HG03442 (cell line): Measurements from ENCODE around the gene RPTOR.
"Not testable (repeated sequence)": the region's sequence is repeated elsewhere in the genome, so short reads cannot be mapped to it uniquely, and the experiment has no call there.

Experiments used
- ATAC-seq: cut with Tn5 transposase; IDR thresholded peaks from one replicate; pipeline ENCODE4 v1.9.1; 2021; ENCODE audit warnings: mild to moderate bottlenecking, moderate library complexity; ENCODE audit not compliant: unreplicated experiment

The RPTOR gene, protein sequence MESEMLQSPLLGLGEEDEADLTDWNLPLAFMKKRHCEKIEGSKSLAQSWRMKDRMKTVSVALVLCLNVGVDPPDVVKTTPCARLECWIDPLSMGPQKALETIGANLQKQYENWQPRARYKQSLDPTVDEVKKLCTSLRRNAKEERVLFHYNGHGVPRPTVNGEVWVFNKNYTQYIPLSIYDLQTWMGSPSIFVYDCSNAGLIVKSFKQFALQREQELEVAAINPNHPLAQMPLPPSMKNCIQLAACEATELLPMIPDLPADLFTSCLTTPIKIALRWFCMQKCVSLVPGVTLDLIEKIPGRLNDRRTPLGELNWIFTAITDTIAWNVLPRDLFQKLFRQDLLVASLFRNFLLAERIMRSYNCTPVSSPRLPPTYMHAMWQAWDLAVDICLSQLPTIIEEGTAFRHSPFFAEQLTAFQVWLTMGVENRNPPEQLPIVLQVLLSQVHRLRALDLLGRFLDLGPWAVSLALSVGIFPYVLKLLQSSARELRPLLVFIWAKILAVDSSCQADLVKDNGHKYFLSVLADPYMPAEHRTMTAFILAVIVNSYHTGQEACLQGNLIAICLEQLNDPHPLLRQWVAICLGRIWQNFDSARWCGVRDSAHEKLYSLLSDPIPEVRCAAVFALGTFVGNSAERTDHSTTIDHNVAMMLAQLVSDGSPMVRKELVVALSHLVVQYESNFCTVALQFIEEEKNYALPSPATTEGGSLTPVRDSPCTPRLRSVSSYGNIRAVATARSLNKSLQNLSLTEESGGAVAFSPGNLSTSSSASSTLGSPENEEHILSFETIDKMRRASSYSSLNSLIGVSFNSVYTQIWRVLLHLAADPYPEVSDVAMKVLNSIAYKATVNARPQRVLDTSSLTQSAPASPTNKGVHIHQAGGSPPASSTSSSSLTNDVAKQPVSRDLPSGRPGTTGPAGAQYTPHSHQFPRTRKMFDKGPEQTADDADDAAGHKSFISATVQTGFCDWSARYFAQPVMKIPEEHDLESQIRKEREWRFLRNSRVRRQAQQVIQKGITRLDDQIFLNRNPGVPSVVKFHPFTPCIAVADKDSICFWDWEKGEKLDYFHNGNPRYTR (N-terminal part only)

GRCh38 chr17:80544655-80545498, at the start of gene RPTOR:
Gene RPTOR (plus strand): TSS chr17:80544838. CDS start chr17:80545630, 792 bp downstream.
- peak; percentile 58 for ATAC-seq

GRCh38 chr17:80497726-80498241, 46.9 kb upstream of the RPTOR start:
- no peak for ATAC-seq

- ATAC-seq = no peak
Measured at GRCh38 chr17:80498242-80498919, 46.3 kb upstream of the RPTOR start.

- no peak for ATAC-seq
Measured at GRCh38 chr17:80498920-80499410, 45.7 kb upstream of the RPTOR start.

DNA sequence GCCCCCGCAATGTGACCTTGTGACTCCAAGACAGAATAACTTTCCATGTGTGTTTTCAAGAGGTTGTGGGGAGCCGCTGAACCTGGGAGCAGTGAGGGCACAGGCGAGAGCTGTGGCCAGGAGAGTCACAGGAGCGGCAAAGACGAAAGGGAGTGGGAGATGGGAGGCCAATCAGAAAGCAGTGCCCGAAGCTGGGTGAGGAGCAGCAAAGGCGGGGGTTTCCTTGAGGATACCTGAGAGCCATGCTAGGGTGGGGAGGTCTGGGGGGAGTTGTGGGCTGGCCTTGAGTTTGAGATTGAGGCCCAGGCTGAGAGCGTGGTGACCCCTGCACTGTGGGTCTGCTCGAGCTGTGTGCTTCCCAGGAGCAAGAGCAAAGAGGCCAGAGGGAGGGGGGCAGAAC, 45.1 kb upstream of the RPTOR start:
- no peak for ATAC-seq

- ATAC-seq = no peak
Measured at GRCh38 chr17:80499961-80500665, 44.5 kb upstream of the RPTOR start.

DNA sequence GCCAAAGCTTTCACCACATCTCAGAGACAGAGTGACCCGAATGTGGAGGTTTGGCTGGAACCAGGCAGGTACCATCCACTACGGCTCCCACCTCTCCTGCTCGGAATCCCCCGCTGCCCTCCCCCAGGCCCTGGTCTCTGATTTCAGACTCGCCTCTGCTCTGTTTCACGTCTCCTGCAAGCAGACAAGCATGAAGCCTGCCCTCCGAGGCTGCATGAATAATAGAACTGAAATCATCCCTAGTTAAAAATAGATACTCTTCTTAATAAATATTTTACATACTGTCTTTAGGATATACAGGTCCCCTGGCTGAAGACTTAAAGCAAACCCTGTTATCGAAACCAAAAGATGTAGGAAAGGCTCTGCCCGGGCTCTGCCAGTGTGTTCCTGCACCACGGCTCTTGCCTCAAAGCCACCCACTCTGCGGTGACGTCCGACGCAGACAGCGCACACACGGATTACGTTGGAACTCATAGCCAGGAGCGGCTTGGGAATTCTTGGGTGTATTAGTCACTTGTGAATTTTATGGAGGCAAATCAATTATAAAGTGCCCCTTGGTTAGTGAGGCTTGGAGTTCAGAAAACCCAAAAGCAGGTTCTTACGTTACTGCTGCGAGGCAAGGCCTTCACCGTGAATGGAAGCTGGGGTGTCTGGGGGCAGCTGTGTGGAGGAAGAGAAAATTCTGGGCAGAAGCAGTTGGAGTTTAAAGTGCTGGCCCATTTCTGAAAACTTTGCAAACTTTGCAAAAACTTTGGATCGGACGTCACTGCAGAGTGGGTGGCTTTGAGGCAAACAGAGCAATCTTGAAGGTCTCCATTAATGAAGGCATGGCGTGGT, 42.7 kb upstream of the RPTOR start:
- no peak for ATAC-seq

DNA sequence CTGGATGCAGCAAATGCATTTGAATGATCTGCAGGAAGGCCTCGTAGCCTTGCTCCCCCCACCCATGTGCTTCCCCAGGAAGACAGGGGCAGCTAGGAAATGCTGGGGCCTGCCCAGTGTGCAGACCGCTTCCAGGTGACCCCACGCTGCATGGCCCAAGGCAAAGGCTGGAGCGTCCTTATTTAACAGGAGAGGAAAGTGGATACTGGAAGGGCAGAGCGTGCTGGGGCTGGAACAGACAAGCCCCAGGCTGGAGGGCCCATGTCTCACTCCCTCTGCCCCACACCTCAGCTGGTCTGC, 42.1 kb upstream of the RPTOR start:
- ATAC-seq = no peak

DNA sequence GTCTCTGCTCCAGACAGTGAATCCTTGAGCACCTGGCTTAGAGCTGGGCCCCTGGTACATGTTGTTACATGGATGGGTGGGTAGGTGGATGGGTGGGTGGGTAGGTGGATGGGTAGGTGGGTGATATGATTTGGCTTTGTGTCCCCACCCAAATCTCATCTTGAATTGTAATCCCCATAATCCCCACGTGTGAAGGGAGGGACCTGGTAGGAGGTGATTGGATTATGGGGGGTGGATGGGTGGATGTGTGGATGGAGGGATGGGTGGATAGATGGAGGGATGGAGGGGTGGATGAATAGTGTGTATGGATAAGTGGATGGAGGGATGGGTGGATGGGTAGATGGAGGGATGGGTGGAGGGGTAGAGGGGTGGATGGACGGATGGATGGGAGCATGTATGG, 41.6 kb upstream of the RPTOR start:
- no peak for ATAC-seq

GRCh38 chr17:80503921-80504320, 40.7 kb upstream of the RPTOR start:
- ATAC-seq = no peak

GRCh38 chr17:80504686-80505413, 39.8 kb upstream of the RPTOR start:
- ATAC-seq = no peak

DNA sequence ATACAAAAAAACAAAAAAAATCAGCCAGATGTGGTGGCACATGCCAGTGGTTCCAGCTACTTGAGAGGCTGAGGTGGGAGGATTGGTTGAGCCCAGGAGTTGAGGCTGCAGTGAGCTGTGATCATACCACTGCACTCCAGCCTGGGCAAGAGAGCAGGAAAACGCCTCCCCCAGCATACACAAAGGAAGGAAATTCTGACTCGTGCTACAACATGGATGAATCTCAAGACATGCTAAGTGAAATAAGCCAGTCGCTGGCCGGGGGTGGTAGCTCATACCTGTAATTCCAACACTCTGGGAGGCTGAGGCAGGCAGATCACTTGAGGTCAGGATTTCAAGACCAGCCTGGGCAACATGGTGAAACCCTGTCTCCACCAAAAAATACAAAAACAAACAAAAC, 37.5 kb upstream of the RPTOR start:
- not testable (repeated sequence) for ATAC-seq

- ATAC-seq = no peak
Measured at GRCh38 chr17:80507965-80508364, 36.7 kb upstream of the RPTOR start.

DNA sequence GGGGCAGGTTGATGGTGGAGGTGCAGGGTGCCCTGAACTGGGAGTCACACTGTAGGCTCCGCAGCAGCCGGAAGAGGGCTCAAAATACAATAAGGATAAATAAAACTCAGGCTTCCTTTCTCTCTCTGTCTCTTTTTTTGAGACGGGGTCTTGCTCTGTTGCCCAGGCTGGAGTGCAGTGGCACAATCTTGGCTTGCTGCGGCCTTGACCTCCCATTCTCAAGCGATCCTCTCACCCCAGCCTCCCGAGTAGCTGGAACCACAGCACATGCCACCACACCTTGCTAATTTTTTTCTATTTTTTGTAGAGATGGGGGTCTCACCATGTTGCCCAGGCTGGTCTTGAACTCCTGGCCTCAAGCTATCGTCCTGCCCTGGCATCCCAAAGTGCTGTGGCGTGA, 35.3 kb upstream of the RPTOR start:
- no peak for ATAC-seq

- ATAC-seq = no peak
Measured at GRCh38 chr17:80510132-80510531, 34.5 kb upstream of the RPTOR start.

GRCh38 chr17:80510772-80511171, 33.9 kb upstream of the RPTOR start:
- no peak for ATAC-seq
